ENCODE data around the gene ARHGEF28.

The ARHGEF28 gene

DNA sequence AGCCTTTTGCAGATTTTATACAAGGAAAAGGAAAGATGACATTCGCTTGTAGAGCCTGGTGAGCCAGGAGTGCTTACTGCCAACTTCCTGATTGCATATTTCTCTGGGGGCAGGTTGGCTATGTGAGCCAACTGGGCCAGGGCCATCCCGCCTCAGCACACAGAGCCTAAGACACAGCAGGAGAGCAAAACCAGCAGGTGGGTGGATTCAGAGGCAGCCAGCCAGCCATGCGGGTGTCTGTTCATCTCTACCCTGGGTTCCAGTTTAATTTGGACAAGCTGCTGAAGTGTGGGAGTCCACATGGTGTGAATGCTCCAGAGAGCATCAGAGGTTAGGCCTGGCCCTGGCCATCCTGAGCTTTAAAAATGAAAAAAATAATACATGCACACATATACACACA lies 291.4 kb downstream of the ARHGEF28 start:
- TF ChIP-seq, protein P1, sequence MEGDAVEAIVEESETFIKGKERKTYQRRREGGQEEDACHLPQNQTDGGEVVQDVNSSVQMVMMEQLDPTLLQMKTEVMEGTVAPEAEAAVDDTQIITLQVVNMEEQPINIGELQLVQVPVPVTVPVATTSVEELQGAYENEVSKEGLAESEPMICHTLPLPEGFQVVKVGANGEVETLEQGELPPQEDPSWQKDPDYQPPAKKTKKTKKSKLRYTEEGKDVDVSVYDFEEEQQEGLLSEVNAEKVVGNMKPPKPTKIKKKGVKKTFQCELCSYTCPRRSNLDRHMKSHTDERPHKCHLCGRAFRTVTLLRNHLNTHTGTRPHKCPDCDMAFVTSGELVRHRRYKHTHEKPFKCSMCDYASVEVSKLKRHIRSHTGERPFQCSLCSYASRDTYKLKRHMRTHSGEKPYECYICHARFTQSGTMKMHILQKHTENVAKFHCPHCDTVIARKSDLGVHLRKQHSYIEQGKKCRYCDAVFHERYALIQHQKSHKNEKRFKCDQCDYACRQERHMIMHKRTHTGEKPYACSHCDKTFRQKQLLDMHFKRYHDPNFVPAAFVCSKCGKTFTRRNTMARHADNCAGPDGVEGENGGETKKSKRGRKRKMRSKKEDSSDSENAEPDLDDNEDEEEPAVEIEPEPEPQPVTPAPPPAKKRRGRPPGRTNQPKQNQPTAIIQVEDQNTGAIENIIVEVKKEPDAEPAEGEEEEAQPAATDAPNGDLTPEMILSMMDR (IDR thresholded peaks at IDR 0.05; ENCODE audit: insufficient read depth, low read length, poor library complexity, severe bottlenecking): no peak
- Histone ChIP-seq H3K27me3 (replicated peaks; ENCODE audit: control insufficient read depth, insufficient read depth, low read length) (no peaks in the 10 kb centered on the region), H3K36me3 (ENCODE audit: control insufficient read depth, insufficient read depth, low read length) (no peaks in the 10 kb centered on the region), H3K4me3 (replicated peaks; ENCODE audit: low read depth, low read length) (no peak overlapping the region)
- no peak for DNase-seq (ENCODE audit: extremely low read depth, insufficient read length)

DNA sequence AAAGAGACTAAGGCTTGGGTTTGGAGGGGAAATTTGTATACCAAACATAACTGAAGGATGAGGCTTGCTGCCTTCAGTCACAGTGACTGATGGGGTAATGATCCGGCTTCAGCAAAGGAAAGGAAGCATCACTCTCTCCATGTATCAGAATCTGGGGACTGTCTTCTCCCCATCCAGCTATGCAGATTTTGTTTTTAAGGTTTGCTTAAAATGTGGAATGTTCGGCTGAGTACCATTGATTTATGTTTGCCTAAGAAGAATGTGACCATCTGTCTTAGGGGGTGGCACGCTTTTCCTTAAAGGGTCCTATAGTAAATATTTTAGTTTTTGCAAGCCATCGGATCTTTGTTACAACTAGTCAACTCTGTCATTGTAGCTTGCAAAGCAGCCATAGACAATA lies 291.9 kb downstream of the ARHGEF28 start:
- Histone ChIP-seq H3K27me3 (replicated peaks; ENCODE audit: control insufficient read depth, insufficient read depth, low read length) (no peaks in the 10 kb centered on the region), H3K4me3 (replicated peaks; ENCODE audit: low read depth, low read length) (no peak overlapping the region), H3K36me3 (ENCODE audit: control insufficient read depth, insufficient read depth, low read length) (no peaks in the 10 kb centered on the region)
- TF ChIP-seq, protein P1 (IDR thresholded peaks at IDR 0.05; ENCODE audit: insufficient read depth, low read length, poor library complexity, severe bottlenecking): no peak
- no peak for DNase-seq (ENCODE audit: extremely low read depth, insufficient read length)

DNA sequence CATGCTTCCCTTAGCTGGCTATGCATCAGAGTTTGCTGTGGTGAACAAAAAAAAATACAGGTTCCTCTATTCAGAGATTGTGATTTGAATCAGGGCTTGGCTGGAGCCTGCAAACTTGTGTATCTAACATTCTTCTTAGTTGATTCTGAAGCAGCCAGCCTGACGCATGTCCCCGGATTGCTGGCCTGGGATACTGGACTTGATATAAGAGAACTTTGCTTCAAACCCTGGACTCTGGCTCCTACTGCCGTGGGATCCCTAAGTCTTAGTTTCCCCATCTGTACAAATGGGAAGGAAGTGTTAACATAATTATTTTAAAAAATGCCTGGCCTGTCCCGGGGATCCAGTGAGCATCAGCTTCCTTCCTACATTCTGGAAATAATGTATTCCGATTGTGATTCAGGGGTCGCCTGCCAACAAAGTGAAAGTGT lies 292.8 kb downstream of the ARHGEF28 start:
- TF ChIP-seq, protein P1 (IDR thresholded peaks at IDR 0.05; ENCODE audit: insufficient read depth, low read length, poor library complexity, severe bottlenecking): no peak
- Histone ChIP-seq H3K4me3 (replicated peaks; ENCODE audit: low read depth, low read length) (no peak overlapping the region), H3K36me3 (ENCODE audit: control insufficient read depth, insufficient read depth, low read length) (no peaks in the 10 kb centered on the region), H3K27me3 (replicated peaks; ENCODE audit: control insufficient read depth, insufficient read depth, low read length) (no peaks in the 10 kb centered on the region)
- DNase-seq (ENCODE audit: extremely low read depth, insufficient read length): no peak

DNA sequence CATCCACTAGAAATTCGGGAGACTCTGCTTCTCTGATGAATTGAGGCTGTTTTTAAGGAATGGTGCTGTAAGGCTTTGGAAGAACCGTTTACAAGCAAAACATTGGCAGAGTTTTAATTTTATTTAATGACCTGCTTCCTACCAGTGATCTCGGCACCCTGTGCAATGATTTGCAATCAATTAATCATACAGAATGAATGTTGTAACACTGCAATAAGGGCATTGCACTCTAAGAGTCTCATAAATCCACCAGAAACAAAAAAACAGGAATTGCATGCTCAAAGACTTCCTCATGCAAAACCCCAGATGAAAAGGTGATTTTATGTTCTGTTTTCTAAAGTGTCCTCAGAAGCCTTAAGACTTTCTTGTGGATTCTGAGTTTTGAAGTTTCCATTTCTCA lies 295.7 kb downstream of the ARHGEF28 start:
- H3K4me3 ChIP-seq (replicated peaks; ENCODE audit: low read depth, low read length): no peak overlapping the region
- H3K36me3 ChIP-seq (ENCODE audit: control insufficient read depth, insufficient read depth, low read length): no peaks in the 10 kb centered on the region
- TF ChIP-seq, protein P1 (IDR thresholded peaks at IDR 0.05; ENCODE audit: insufficient read depth, low read length, poor library complexity, severe bottlenecking): no peak
- no peak for DNase-seq (ENCODE audit: extremely low read depth, insufficient read length)
- no peaks in the 10 kb centered on the region for H3K27me3 ChIP-seq (replicated peaks; ENCODE audit: control insufficient read depth, insufficient read depth, low read length)

DNA sequence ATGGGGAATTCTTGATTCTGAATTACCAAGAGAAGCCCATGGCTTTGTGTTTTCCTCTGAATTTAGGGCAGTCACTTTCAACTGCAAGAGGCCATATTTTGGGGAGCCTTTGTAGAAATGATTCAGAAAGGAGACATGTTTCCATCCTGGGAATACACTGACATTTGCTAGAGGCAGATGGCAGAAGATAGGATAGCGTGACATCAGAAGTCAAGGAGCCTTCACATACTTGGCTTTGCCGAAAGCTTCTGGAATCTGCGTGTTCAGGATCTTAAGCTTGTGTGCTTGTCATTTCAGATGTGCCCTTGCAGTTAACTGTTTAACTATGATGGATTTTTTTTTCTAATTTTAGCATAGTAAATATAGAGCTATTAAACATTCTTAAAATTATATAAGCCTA lies 296.2 kb downstream of the ARHGEF28 start:
- no peak overlapping the region for H3K4me3 ChIP-seq (replicated peaks; ENCODE audit: low read depth, low read length)
- no peak for DNase-seq (ENCODE audit: extremely low read depth, insufficient read length)
- TF ChIP-seq, protein P1 (IDR thresholded peaks at IDR 0.05; ENCODE audit: insufficient read depth, low read length, poor library complexity, severe bottlenecking): no peak
- no peaks in the 10 kb centered on the region for H3K27me3 ChIP-seq (replicated peaks; ENCODE audit: control insufficient read depth, insufficient read depth, low read length)
- no peaks in the 10 kb centered on the region for H3K36me3 ChIP-seq (ENCODE audit: control insufficient read depth, insufficient read depth, low read length)

DNA sequence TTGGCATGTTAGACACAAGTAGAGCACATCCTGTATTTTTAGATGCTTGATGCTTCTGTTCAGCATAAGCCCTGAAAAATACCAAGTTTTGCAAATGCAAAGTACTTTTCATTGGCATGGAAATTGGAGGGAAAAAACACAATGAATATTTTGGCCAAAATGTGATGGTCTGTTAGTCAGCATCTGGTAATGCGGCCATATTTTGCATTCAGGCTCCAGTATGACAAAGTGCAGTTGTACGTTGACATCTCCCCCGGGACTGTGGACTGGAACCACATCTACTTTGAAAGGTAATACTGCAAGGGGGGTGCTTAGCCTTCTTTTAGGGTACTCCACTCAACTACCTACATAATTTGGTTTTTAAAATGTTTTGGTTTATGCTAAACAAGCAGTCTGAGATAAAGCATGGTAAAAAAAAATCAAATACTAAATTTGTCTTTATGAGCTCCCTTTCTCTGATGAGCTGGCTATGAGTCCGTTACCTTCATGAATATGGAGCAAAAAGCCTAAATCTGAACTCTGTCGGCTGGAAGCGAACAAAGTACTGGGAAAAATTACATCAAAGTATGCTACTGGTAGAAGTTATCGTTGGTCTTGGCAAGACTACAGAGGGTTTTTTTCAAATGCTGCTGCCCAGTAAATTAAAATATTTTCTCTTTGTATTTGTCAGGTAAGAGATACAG lies 297.0 kb downstream of the ARHGEF28 start:
- Histone ChIP-seq H3K27me3 (replicated peaks; ENCODE audit: control insufficient read depth, insufficient read depth, low read length) (no peaks in the 10 kb centered on the region), H3K36me3 (ENCODE audit: control insufficient read depth, insufficient read depth, low read length) (no peaks in the 10 kb centered on the region), H3K4me3 (replicated peaks; ENCODE audit: low read depth, low read length) (no peak overlapping the region)
- no peak for DNase-seq (ENCODE audit: extremely low read depth, insufficient read length)
- TF ChIP-seq, protein P1 (IDR thresholded peaks at IDR 0.05; ENCODE audit: insufficient read depth, low read length, poor library complexity, severe bottlenecking): no peak

All from GM06990 (cell line).